Measurements from ENCODE around the gene CASS4.
"Not testable (repeated sequence)": the region's sequence is repeated elsewhere in the genome, so short reads cannot be mapped to it uniquely, and the experiment has no call there.

Gene CASS4

GRCh38 chr20:56392132-56392880, 19.8 kb upstream of the CASS4 start, which contains the start of the genes AURKA and CSTF1:
AURKA (minus strand) TSS chr20:56392215; CDS start chr20:56388197, 4,018 bp downstream.
CSTF1 (plus strand) TSS chr20:56392645; CDS start chr20:56395553, 2,908 bp downstream.
- DNase-seq (ENCODE audit: low read depth), result peak; percentile 100

DNA sequence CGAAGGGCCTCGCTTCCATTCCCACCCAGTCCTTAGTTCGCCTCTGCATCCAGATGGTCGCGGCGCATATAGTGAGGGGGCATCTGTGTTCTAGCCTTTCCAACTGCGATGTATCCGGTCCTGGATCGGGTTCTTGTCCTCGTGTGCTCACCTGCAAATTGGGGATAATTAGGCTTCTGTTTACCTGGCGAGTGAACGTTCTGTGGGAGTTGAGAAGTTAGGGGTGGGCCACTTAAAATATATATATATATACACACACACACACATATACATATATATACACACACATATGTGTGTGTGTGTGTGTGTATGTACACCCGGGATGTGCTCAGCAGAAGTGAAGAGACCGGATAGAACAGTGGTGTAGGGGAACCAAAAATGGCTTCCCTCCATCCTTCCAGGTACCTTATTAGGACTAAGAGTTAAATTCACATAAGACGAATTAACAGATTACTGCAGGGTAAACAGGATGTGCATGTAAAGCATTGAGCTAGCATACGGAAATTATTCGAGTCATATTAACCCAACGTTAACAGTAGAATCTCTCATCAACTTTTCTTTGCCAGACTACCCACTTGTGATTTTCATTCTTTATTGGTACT, 19.1 kb upstream of the CASS4 start:
- DNase-seq (ENCODE audit: low read depth), result no peak

DNA sequence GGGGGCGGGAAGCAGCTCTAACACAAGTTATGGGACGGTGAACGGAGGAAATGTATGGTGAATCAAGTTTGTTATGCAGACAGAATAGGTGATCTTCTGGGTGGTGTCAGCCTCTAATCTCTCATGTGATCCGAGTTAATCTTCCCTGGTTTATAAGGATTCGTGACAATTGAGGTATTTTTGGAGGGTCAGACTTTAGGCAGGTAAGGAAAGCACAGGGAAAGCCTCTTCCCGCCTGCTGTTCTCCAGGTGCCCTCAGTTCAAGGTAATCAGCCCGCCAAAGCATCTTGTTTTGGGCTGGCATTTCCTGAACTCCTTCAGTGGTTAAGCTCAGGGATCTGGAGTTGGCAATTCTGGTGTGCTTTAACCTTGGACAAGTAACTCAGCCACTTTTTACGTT, 18.4 kb upstream of the CASS4 start:
- DNase-seq (ENCODE audit: low read depth), result no peak

DNA sequence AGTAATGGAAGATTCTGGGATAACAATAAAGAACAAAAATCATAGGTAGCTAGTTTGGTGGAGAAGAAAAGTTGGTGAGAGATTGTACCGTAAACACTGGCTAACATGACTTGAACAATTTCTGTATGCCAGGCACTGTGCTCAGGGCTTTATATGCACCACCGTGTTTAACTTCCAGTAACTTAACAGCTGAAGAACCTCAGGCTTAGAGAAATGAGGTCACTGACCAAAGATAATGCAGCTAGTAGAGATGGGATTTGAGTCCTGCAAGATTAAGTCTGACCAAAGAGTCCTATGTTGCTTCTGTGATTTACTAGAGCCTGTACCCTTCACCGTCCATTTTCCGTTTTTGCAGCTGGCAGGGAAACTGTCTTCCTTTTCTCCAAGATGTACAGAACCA, 16.9 kb upstream of the CASS4 start:
- DNase-seq (ENCODE audit: low read depth), result peak; percentile 27

GRCh38 chr20:56400001-56400640, 11.9 kb upstream of the CASS4 start:
- peak; percentile 69 for DNase-seq (ENCODE audit: low read depth)

- no peak for DNase-seq (ENCODE audit: low read depth)
Measured at GRCh38 chr20:56403465-56403864, 8.6 kb upstream of the CASS4 start.

DNA sequence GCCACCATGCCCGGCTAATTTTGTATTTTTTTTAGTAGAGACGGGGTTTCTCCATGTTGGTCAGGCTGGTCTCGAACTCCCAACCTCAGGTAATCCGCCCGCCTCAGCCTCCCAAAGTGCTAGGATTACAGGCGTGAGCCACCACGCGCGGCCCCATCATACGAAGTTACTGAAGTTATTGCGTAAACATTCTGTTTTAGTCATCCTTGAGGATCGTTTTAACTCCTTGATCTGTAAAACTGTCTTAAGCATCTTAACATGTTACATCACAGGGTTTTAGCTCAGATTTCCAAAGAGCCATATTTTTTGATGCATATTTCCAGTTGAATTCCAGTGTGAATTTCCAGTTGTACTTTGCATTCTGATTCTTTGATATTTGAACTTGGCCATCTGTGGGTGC, 6.7 kb upstream of the CASS4 start:
- peak; percentile 73 for DNase-seq (ENCODE audit: low read depth)

DNA sequence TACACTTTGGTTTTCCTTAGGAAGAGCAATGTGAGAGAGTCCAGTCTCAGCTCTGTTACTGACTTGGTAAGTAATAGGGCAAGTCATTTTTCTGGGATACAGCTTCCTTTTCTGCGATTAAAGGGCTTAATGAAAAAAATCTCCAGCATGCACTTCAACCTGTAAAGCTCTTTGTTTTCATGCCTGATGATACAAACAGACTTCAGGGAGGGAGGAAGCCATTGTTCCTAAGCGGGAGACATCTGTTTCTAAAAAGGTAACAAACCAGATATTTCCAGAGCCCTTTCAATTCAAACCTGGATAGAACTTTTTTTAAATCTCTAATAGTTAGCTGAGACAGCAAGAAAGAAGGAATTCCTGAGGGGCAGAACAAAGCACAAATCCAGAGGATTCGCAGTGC, 5.2 kb upstream of the CASS4 start:
- DNase-seq (ENCODE audit: low read depth), result no peak

DNA sequence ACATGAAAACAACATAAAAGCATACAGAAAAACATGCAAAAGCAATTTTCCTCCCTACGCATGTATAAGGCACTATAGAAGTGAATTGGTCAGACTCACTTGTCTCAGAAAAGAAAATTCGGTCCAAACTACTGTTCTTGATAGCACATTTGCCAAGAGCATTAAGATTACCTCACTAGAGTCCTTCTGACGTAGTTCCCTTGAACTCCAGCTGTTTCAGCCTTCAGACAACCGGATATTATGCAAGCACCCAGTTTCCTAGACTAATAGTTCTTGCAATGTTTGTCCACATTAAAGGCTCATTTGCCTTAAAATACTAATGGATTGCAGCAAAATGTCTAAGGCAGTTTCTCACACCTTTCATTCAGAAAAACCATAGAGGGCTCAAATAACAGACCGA, 2.5 kb upstream of the CASS4 start:
- DNase-seq (ENCODE audit: low read depth), result peak; percentile 92

DNA sequence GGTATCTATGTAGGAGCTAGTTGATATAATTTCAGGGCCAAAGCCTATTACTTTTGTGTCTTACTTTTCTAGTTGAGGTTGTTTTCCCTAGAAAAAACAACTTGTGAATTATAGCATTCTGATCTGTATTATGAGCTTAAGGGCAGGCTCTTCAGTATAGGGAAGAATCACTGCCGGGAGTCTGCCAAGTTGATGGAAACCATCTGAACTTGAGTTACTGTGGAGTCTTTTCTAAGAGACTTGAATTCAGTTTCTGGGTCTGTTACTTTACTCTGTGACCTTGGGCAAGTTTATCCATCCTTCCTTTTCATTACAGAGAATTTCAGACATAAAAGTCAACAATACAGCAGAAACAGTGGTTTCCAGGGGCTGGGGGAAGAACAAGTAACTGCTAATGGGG, 2.1 kb upstream of the CASS4 start:
- DNase-seq (ENCODE audit: low read depth), result no peak

- DNase-seq (ENCODE audit: low read depth), result not testable (repeated sequence)
Measured at GRCh38 chr20:56411287-56411686, 773 bp upstream of the CASS4 start.

GRCh38 chr20:56412473-56412790, 372 bp downstream of the CASS4 start:
- no peak for DNase-seq (ENCODE audit: low read depth)

GRCh38 chr20:56412949-56413348, 889 bp downstream of the CASS4 start:
- DNase-seq (ENCODE audit: low read depth), result no peak

- DNase-seq (ENCODE audit: low read depth), result peak; percentile 79
Measured at GRCh38 chr20:56414842-56415765, 3.0 kb downstream of the CASS4 start.

- no peak for DNase-seq (ENCODE audit: low read depth)
Measured at GRCh38 chr20:56417402-56417801, 5.3 kb downstream of the CASS4 start.

DNA sequence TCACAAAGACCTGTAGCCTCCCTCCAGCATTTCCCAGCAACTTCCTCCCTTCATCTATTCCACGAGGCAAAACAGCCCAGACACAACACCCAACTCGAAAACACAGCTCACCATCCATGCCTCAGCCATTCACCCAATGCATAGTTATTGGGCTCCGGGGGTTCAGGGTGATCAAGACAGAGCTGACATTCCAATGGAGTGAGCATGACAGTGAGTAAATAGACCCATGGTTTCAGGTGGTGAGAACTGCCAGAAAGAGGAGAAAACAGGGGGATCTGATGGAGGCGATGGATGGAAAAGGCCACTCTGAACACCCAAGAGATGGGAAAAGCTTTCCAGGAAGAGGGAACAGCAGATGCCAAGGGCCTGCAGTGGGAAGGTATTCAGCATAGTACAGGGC, 5.9 kb downstream of the CASS4 start:
- no peak for DNase-seq (ENCODE audit: low read depth)

- no peak for DNase-seq (ENCODE audit: low read depth)
Measured at GRCh38 chr20:56418385-56418861, 6.4 kb downstream of the CASS4 start.

DNA sequence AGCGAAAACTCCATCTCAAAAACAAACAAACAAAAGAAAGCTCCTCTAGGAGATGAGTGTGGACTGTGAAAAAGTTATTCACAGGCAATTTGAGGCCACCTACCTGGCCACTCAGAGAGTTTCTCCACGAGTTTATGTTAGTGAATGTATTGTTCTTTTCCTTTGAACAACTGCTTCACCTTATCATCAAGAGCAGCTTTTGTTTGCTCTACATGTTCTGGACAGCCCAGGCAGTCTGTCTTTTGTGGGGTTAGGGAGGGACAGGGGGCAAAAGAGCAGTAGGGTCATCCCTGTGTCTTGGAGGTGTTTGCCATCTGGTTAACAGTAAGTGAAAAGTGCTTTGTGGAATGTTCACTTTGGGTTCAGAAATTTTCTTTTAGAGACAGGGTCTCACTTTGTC, 8.0 kb downstream of the CASS4 start:
- no peak for DNase-seq (ENCODE audit: low read depth)

DNA sequence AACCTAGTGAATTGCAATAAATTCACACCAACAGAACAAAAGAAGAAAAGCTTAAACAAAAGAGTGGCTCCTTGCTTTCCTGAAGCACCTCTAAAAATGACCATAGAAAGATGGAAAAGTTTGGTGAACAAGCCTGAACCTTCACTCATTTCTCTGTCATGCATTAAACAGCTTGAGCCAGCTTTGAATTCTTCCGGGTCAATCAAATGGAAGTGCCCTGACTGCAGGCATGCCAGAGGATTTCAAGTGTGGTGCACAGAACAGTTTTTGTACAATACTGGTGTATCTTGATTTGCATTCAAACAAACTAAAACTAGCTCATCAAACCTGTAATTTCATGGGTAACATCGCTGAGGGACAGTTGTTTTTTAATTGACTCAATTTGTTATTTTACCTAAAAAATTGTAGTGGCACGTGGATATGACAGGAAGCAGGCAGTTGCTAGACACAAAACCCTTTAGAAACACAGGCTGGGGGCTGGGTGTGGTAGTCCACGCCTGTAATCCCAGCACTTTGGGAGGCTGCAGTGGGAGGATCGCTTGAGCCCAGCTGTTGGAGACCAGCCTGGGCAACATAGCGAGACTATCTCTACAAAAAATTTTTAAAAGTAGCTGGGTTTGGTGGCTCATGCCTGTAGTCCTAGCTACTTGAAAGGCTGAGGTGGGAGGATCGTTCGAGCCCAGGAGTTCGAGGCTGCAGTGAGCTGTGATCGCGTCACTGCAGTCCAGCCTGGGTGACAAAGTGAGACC, 9.1 kb downstream of the CASS4 start:
- DNase-seq (ENCODE audit: low read depth), result no peak

- DNase-seq (ENCODE audit: low read depth), result peak; percentile 84
Measured at GRCh38 chr20:56422076-56422823, 10.2 kb downstream of the CASS4 start.

GRCh38 chr20:56422824-56423189, 10.7 kb downstream of the CASS4 start:
- no peak for DNase-seq (ENCODE audit: low read depth)

Measured in amniotic epithelial cell (primary cell).